Body of pancreas (tissue), 4 donors: ENCODE measurements around the gene ZC2HC1C. TPM values are rescaled to one million over a fixed set of nuclear protein-coding genes. Genes with fewer than 3 reads are reported as not detected.

ENCODE experiments used
- ATAC-seq: fragments of 150-250 bp; one replicate; pipeline ENCODE4 v1.9.1; 2016
- DNase-seq, 4 donors: peaks; one replicate each; pipeline ENCODE4 v3.0.0-alpha.2; 2019
- H3K27ac ChIP-seq, 4 donors: fragments of 200-600 bp; sonication (generic); 1 replicate in 3 of 4; 2 replicates in 1 of 4; pipeline versions ENCODE4 v1.5.1 to v1.6.1; 2016 to 2019; ENCODE audit warnings: mild to moderate bottlenecking in 1 of 4, mixed read lengths in 1 of 4, moderate library complexity in 1 of 4
- H3K27me3 ChIP-seq, 2 donors: fragments of 200-600 bp; sonication (generic); one replicate each; pipeline ENCODE4 v1.6.0; 2016; ENCODE audit warnings: mild to moderate bottlenecking in 1 of 2
- H3K36me3 ChIP-seq, 2 donors: fragments of 200-600 bp; sonication (generic); replicated peaks in 1 of 2; 2 replicates each; pipeline ENCODE4 v1.5.1; 2016; ENCODE audit warnings: low read depth in 2 of 2; ENCODE audit not compliant: insufficient read depth in 1 of 2
- H3K4me1 ChIP-seq: fragments of 200-600 bp; sonication (generic); one replicate; pipeline ENCODE4 v1.6.0; 2016
- H3K4me3 ChIP-seq, 2 donors: fragments of 200-600 bp; sonication (generic); 1 replicate in 1 of 2; 2 replicates in 1 of 2; pipeline ENCODE4 v1.5.1; 2016 to 2019
- H3K9me3 ChIP-seq, 3 donors: fragments of 200-600 bp; sonication (generic); 1 replicate in 2 of 3; 2 replicates in 1 of 3; pipeline ENCODE4 v1.5.1; 2016
- CTCF ChIP-seq, 7 experiments: fragments of 450-650 bp in 4 of 7; fragments of 200-600 bp in 3 of 7; sonication (generic) in 3 of 7; IDR thresholded peaks; one replicate each; pipeline ENCODE4 v1.5.1; 2016 to 2019; ENCODE audit warnings: antibody characterized with exemption in 7 of 7
- POLR2A ChIP-seq, 3 donors: fragments of 450-650 bp; IDR thresholded peaks; one replicate each; pipeline ENCODE4 v1.6.1; 2016; ENCODE audit warnings: antibody characterized with exemption in 3 of 3, mild to moderate bottlenecking in 2 of 3
- WGBS, 2 donors: methylation state at CpG; one replicate each; pipeline ENCODE4 v1.1.5; 2017; 5-methylcytosine and 5-hydroxymethylcytosine counted together
- intact Hi-C: fragments of 100-400 bp; cut with DNase I; formaldehyde crosslinking; loops from one replicate; pipeline ENCODE4 v1.15.1; 2023
- total RNA-seq, 2 donors: library from RNA; depleted of rRNA; stranded (reverse); fragments of >200 nt; gene quantifications; one replicate each; pipeline ENCODE4 v1.1.0, GENCODE V29; 2016

ZC2HC1C gene
- total RNA-seq, 2 donors from 2014 or later: 7.3 to 7.8 TPM

- 19 to 22% methylated on average over 4 of the region's 4 CpGs for WGBS, 2 donors
- peaks cover 0 to 2% of the 10 kb centered on the region in 2 donors for H3K36me3 ChIP-seq
- DNase-seq (peak in 3 of 4 donors; percentile 25 to 42 (median 34)), ATAC-seq (peak; percentile 84)
- intact Hi-C loops: no loop called here
- H3K27ac ChIP-seq: peak overlapping the region in 3 of 4 donors; percentile 59 to 74 (median 66)
- TF ChIP-seq POLR2A (IDR thresholded peaks at IDR 0.05) (no peak), CTCF (IDR thresholded peaks at IDR 0.05) (no peak)
- H3K27me3 ChIP-seq: no peaks in the 10 kb centered on the region
- peaks cover 32% of the 10 kb centered on the region for H3K4me1 ChIP-seq
- H3K4me3 ChIP-seq: no peak overlapping the region
- H3K9me3 ChIP-seq: no peaks in the 10 kb centered on the region
Observed at GRCh38 chr14:75041613-75042012, 27.8 kb upstream of the ZC2HC1C start.

- TF ChIP-seq CTCF (IDR thresholded peaks at IDR 0.05) (no peak), POLR2A (IDR thresholded peaks at IDR 0.05) (no peak)
- H3K4me1 ChIP-seq: peaks cover 32% of the 10 kb centered on the region
- peak in 1 of 4 donors; percentile 16 for DNase-seq
- no peaks in the 10 kb centered on the region for H3K27me3 ChIP-seq
- peak overlapping the region in 3 of 4 donors; percentile 59 to 74 (median 66) for H3K27ac ChIP-seq
- ATAC-seq: peak; percentile 33
- intact Hi-C loops: no loop called here
- WGBS, 2 donors: 15 to 18% methylated on average over 6 of the region's 6 CpGs
- no peak overlapping the region for H3K4me3 ChIP-seq
- no peaks in the 10 kb centered on the region for H3K36me3 ChIP-seq
- no peaks in the 10 kb centered on the region for H3K9me3 ChIP-seq
Observed at GRCh38 chr14:75042035-75042434, 27.4 kb upstream of the ZC2HC1C start.

- no peaks in the 10 kb centered on the region for H3K27me3 ChIP-seq
- no peak for TF ChIP-seq POLR2A (IDR thresholded peaks at IDR 0.05)
- TF ChIP-seq CTCF (IDR thresholded peaks at IDR 0.05): no peak
- H3K4me1 ChIP-seq: peaks cover 35% of the 10 kb centered on the region
- no peaks in the 10 kb centered on the region for H3K9me3 ChIP-seq
- DNase-seq (no peak), ATAC-seq (no peak)
- intact Hi-C loops: no loop called here
- no peak overlapping the region for H3K4me3 ChIP-seq
- 29 to 53% methylated on average over 2 of the region's 2 CpGs for WGBS, 2 donors
- H3K36me3 ChIP-seq: no peaks in the 10 kb centered on the region
- H3K27ac ChIP-seq: no peak overlapping the region
Observed at GRCh38 chr14:75044322-75044721, 25.1 kb upstream of the ZC2HC1C start.

- WGBS, 2 donors: 71 to 78% methylated on average over 8 of the region's 8 CpGs
- Histone ChIP-seq H3K27me3 (no peaks in the 10 kb centered on the region), H3K4me3 (no peak overlapping the region), H3K36me3 (no peaks in the 10 kb centered on the region), H3K9me3 (no peaks in the 10 kb centered on the region), H3K27ac (no peak overlapping the region), H3K4me1 (peaks cover 39% of the 10 kb centered on the region)
- DNase-seq (no peak), ATAC-seq (no peak)
- intact Hi-C loops: no loop called here
- TF ChIP-seq CTCF (IDR thresholded peaks at IDR 0.05) (no peak), POLR2A (IDR thresholded peaks at IDR 0.05) (no peak)
Observed at GRCh38 chr14:75044752-75045151, 24.7 kb upstream of the ZC2HC1C start.

GRCh38 chr14:75046275-75046674 lies 23.2 kb upstream of the ZC2HC1C start:
- Histone ChIP-seq H3K36me3 (no peaks in the 10 kb centered on the region), H3K4me3 (no peak overlapping the region), H3K4me1 (peaks cover 46% of the 10 kb centered on the region), H3K9me3 (no peaks in the 10 kb centered on the region), H3K27ac (no peak overlapping the region), H3K27me3 (no peaks in the 10 kb centered on the region)
- DNase-seq (no peak), ATAC-seq (no peak)
- intact Hi-C loops: no loop called here
- 85 to 86% methylated on average over 5 of the region's 5 CpGs for WGBS, 2 donors
- no peak for TF ChIP-seq POLR2A (IDR thresholded peaks at IDR 0.05)
- TF ChIP-seq CTCF (IDR thresholded peaks at IDR 0.05): no peak
